Superior temporal gyrus (tissue), 1 donor: ENCODE measurements around the gene CAMKMT.

Source experiments
- DNase-seq: peaks from one replicate; pipeline ENCODE4 v3.0.0-alpha.2; 2016; ENCODE audit errors: extremely low spot score

The CAMKMT gene

DNA sequence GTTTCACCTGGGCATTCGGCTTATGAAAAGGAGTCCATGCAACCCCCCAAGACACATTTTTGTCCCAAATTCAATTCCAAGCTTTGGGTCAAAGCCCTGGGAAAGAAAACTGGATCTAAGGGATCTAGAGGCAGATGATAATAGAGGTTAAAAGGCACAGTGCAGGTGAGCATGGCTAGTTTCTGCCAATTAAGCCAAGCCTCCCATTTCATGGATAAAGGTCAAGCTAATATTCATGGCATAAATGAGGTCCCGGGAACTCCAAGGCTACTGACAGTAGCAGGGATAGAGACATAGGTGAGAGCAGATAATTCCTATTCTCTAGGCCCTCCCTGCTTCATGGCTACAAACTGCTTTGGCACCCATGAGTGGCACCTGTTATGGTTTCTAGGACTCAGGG lies 83.1 kb downstream of the CAMKMT start:
- DNase-seq, result no peak

DNA sequence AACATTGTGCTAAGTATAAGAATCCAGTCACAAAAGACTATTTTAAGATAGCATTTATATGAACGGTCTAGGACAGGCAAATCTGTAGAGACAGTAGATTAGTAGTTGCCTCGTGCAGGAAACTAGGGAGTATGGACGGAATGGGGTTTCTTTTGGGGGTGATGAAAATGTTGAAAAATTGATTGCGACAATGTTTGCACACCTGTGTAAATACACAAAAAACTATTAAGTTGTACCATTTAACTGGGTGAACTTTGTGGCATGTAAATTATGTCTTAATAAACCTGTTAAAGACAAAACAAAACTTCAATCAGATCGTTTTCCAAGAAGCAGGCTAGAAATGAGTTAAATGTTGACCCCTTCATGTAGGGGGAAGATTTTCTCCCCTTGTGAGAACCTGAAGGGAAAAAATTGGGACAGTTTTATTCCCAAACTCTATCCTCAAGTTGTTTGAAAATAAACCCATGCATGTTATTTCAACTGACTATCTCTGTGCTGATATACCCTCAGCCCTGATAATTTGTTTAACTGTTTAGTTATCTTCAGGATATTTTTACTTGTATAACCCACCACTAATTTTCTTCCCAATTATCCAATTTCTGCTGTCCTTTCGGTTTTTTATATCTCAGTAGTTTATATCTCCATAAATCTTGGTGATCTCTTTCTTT lies 87.2 kb downstream of the CAMKMT start:
- no peak for DNase-seq

DNA sequence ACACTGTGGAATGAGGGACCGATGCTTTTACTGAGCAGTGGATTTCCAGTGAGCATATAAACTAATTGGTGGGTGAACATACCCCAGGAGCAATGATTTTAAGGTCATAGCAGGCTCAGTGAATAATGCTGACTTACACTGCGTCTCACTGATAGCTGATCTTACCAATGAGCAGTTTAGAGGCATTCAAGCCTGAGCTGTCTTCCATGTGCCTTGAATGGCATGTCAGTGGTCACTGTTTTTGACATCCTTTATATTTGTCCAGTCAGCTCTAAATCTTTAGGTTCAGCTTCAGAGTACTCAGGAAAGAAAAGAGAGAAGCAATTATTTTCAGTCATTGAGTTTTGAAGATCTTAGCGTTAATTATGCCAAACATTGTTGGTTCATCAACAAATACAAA lies 88.3 kb downstream of the CAMKMT start:
- DNase-seq, result no peak

DNA sequence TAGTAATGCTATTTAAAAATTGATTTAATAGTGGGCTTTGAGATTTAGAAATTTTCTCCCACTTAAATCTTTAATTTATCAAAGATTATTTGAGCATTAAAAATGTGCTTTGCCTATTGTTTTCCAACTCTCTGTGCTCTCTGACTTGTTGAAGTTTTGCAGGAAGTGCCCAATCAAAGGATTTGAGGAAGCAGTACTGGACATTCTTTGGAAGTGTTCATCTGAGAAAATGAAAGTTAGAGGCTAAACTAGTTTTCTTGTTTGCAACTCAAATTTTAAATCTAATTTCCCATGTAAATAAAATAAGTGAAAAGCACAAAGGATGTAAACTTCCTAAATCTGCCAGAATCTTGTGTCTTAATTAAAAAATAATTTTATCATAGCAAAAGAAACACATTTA lies 89.1 kb downstream of the CAMKMT start:
- no peak for DNase-seq

DNA sequence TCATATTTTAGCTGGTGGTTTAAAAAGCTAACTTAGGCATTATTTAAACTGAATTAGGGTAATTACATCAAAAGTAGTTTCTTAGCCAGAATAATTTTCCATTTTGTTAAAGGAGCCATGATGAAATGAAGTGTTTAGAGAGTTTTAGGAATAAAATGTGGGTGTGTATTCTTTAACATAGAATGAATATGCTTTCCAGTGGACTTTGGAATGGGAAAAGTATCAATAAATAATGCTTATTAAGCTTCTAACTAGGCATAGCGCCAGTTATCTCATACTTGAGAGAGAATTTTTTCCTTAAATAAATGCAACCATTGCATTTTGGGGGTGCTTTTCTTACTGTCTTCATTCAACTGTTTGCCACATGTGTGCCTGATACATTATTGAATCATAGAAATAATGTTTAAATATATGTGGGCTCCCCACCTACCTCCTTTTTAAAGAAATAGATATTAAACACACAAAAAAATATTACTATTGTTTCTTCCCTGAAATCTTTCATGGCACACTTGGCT lies 90.4 kb downstream of the CAMKMT start:
- no peak for DNase-seq

DNA sequence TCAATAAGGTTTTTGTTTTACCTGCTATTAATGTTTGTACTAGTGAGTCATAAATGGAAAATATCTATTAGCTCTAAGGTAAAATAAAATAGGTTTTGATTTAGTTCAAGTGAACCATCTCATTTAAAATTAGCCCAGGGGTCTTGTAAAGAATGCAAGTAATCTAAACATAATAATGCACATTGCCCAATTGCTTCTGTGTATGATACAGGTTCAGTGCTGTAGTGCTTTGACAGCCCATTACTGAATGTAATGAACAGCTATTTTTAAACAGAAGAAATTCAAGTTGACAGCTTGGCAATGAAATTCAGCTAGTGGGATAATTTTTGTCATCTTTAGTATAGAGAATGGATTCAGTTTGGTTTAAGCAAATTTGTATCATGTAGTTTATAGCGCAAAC lies 91.5 kb downstream of the CAMKMT start:
- DNase-seq, result no peak

DNA sequence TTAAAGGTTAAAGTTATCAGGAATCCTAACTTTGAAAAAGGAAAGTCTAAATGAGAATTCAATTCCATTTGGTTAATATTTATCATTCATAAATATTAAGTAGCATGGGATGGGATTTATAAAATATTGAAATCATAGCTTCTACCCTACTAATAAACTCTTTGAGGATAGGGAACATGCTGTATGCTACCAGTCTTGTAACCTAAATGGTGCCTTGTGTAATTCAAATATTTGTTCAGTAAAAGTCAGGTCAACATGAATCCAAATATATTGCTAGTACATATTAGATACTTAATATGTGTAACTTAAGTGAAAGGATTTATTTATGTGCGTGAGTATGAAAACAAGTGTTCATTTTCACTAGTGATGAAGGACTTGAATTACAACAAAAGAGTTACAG lies 94.1 kb downstream of the CAMKMT start:
- no peak for DNase-seq

DNA sequence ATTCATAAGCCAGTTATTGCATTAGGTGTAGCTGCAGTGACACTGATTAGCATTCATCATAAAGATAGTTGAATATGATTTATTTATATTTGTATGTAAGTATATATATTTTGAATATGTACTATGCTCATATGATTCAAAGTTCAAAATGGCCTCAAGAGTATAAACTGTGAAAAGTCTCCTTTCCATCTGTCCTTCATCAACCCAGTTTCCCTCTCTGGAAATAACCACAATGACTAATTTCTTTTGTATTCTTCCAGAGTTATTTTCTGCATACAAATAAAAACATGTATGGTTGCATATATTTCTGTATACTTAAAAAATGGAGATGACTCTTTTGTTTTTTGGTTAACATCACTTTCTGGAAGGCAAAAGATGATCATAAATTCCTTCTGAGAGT lies 95.2 kb downstream of the CAMKMT start:
- DNase-seq, result no peak

DNA sequence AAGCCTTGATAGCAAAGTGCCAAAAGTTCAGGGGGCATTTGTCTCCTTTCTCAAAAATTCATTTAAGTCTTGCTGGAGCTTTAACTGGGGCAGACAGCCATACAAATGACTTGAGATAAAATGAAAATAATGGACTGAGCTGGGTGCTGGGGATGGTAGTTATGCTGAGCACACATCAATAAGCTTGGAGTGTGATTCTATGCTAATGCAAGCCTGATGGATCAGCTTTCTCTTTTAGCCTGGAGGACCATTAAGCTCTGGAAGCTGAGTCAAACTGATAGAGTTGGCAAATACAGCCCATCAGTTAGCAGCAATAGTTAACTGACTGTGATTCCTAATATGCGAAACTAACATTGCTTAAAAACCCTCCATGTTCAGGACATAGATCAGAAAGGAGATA lies 98.0 kb downstream of the CAMKMT start:
- DNase-seq, result no peak

DNA sequence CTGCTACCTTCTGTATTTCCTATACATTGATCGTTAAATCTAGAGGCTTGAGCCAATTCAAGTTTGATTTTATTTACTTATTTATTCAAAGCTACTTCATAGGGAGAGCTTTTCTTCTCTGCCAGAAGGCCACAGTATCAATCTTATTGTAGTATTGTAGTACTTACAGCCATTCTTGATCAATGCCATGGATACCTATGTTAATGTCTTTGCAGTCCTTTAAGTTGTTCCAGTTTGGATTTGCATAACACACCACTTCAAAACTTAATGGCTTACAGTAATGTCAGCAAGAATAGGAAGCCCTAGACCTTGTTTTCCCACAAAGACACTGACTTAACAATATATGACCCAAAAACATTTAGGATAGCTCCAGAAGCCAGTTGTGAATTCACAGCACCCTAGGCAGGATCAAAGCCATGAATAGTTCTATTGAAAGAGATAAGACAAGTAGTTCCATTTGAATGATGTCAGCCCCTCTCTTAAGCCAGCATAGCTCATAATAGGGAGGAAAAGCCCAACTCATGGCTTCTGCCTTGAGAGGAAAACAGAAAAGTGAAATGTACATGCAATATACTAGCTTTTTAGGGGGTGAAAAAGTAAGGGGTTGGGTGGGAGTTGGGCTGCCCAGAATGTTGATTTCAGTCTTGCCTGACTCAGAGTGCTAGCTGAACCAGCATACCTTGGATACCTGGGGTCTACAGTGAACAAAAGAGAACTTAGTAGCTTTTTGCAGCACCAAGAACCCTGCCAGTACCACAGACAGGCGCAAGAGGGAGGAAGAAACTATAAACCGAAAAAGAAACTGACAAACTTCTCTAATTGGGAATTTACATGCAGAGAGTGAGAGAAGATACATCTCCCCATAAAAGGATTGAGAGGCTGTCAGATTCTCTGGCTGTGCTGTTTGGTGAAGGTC lies 101.4 kb downstream of the CAMKMT start:
- DNase-seq, result no peak

DNA sequence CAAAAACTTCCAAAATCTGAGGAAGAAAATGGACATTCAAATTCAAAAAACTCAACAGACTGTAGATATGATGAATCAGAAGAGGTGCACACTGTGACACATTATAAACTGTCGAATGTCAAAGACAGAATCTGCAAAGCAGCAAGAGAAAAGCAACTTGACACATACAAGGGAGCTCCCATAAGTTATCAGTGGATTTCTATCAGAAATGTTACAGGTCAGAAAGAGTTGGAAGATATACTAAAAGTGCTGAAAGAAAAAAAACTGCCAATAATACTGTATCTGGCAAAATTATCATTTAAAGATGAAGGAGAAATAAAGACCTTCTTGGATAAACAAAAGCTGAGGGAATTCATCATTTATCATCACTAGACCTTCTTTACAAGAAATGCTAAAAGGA lies 102.7 kb downstream of the CAMKMT start:
- no peak for DNase-seq

DNA sequence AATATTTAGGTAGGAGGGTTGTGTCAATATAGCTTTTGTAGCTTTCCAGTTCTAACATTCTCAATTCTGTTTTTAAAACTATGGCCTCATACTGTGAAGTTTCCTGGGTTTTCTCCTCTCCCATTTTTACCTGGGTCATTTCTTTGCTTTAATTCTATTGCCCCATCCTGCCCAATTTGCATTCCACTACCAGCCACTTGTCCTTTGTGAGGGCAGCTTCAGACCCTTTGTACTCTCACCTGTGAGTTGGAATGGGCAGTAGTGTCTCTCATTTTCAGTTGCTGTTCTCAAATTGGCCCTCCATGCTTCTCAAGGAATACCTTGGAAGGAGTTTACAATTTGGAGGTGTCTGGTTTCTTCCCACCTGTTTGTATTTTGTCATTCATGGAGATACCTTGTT lies 108.4 kb downstream of the CAMKMT start:
- DNase-seq, result no peak

DNA sequence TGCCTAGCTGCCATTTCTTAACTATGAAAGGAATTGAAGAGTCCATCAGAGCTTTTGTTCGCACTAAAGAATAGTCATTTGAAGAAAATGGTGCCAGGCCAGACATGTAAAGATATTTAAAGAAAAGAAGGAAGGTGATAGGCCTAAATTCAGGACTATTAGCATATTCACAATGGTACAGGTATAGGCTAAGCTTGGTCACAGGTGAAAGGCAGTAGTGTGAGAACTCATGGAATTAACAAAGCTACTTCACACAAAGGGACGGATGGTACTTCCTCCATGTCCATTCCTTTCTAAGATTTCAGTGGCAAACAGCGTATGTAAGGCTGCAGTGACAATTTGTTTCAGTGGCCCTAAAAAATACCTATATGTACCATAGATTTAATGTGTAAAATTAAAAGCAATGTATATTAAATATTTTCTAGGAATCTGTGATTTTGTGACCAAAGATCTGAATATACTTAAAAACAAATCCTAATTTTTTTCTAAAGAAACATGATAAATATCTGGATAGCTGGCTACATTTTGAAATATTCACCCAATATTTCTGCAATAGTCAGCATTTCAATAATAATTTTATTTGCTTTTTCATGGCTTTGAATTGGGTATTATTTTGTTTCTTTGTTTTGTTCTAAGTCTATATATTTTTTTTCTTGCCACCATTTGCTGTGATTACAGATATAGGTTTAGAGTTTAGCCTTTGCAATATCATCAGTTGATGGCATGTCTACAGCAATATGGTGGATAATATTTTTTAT lies 116.1 kb downstream of the CAMKMT start:
- DNase-seq, result no peak

DNA sequence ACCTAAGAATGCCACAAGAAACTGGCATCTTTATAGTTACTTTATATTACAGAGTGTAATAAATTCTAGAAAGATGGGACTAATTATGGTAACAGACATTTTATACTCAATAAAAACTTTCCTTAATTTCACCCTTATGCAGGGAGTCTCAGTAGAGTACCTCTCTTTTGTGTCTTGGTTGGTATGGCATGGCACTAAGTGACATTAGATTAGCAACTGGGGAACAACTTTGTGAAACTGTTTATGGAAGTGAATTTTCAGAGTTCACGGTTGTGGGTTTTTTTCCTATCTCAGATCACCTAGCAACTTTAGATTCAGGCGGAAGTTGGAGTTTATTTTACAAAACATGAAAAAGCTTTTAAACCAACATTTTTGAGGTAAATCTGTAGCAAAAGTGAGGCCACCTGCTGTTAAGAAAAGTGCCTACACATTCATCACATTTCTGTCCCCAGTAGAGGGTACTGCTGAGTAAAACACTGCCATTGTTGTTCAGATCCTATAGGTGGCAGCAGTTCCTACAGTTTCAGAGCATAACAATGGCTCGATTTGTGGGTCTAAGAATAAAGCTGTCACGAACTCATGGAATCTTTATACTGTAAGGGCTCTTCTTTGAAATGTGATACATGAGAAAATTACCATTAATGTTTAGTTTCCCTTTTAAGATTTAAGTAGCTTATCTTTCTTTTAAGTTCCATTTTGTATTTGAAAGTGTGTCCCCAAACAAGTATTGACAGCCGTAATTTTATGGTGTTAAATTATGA lies 117.6 kb downstream of the CAMKMT start:
- DNase-seq, result peak; percentile 96

DNA sequence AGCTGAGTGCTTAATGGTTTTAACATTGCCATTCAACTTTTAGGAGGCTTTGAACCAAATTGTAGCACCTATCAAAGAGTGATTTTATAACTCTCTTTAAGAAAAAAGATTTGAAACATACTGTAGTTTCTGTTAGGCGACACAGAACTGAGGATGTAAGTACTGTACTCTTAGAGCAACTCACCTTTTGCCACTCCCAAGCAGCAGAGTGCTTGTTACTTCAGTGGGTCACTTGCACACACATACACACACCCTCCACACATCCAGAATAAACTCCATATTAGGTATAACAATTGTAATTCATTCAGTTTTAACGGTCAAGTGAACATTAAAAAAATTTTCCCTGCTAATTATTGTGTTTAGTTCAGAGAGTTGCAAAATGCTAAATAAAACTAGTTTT lies 118.3 kb downstream of the CAMKMT start:
- DNase-seq, result peak; percentile 21

DNA sequence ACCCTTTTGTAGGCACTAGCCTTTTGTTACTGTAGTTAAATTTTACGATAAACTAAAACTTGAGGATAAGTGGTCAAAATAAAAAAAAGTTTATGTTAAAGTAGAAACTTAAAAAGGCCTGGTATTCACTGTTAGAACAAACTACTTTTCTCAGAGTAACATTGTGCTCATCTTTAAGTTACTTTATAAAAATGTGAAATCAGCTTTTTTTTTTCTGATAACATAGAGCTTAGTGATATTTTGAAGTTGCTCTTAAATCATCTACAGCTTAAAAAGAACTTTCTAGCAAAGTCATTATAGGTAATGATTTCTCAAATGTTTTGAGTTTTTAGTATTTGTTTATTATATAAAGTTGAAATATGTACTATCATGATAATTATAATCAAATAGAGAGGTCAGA lies 125.3 kb downstream of the CAMKMT start:
- no peak for DNase-seq

DNA sequence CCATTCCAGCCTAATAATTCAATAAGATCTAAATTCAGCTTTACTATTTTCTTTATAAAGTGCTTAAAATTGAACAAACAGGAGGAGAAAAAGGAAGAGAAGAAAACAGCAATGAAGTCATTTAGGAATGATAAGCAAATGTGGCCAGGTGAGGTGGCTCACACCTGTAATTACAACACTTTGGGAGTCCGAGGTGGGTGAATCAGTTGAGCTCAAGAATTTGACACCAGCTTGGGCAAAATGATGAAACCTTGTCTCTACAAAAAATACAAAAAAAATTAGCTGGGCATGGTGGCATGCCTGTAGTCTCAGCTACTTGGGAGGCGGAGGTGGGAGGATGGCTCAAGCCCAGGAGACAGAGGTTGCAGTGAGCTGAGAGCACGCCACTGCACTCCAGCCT lies 129.0 kb downstream of the CAMKMT start:
- no peak for DNase-seq

DNA sequence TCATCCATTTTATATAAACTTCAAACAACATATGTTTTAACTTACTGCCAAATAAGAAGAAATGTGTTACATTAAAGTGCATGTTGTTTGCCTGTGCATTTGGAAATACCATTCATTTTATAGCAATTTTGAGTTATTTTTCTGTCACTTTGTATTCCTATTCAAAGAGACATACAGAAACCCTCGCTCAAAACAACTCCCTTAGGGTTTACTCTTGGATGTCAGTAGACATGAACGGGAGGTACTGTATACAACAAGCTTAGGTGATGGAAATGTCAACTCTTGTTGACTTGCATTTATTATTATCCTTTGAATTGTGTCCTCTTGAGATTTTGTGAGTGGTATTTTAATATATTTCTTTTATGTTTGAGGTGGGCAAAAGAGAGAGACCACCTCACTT lies 132.3 kb downstream of the CAMKMT start:
- DNase-seq, result no peak

DNA sequence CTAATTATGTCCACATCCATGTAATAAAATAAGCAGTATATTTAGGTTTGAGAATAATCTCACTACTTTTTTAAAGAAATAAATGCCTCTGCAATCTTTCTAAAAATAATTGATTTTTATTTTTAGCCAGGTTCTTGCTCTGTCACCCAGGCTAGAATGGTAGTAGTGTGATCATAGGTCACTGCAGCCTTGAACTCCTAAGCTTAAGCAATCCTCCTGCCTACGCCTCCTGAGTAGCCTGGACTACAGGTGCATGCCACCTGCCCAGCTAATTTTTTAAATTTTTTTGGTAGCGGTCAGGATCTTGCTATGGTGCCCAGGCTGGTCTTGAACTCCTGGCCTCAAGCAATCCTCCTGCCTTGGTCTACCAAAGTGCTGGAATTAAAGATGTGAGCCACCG lies 133.3 kb downstream of the CAMKMT start:
- no peak for DNase-seq

DNA sequence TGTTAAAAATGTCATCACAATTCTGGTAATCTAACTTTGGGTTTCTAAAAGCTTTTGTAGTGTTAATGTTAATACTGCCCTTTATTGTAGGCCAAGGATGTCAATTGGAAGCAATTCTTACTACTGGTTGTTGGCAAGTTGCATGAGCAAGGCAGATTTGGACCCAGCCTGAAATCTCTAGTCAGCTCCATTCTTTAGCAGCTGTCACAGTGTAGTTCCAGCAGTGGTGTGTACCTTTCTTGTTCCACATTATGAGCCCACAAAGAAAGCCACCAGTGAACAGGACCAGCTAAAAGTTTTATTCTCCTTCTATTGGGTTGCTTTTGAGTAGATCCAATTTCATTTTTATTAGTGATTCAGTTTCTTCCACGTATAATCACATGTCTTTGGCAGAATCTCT lies 133.8 kb downstream of the CAMKMT start:
- no peak for DNase-seq

DNA sequence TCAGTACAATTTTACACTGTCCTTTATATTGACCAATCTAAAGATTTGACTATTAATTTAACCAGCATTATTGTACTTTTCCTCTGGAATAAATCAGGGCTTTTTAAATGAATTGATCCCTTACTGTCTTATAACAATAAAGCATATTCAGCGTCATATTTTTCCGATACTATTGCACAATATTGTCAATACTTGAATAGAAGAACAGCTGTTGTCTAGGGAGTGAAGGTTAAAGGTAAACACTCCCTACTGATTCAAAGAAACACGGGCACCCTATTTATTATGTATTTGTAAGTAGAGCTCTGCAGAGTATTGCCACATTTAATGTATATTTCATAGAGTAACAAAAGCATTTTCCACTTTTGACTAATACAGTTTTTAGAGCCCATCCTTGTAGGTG lies 134.4 kb downstream of the CAMKMT start:
- DNase-seq, result no peak

DNA sequence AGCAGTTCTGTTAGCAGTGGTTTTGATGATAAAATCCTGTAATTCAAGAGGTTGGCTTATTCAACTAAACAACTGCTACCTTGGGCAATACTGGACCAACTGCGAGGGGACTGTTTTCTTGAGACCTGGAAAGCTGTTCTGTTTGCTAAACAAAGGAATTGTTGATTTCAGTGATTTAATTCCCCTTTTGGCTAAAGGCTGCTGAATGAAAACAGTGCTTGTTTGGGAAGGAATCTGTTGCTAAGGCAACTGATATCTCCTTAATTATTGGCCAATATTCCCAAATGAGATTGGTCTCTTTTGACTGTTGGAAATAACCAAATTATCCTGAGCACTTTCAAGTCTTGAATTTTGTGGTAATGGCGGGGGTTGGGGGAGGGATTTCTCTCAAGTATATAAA lies 136.8 kb downstream of the CAMKMT start:
- DNase-seq, result no peak
